Activated CD8-positive, alpha-beta T cell treated with anti-CD3 and anti-CD28 coated beads for 36 hours (primary cell): ENCODE results near the gene RPN2. TPM values are rescaled to one million over a fixed set of nuclear protein-coding genes. Genes with fewer than 3 reads are reported as not detected.

Experiments
- ATAC-seq: fragments of 200-7000 bp; cut with Tn5 transposase; one replicate; pipeline ENCODE4 v1.10.0; 2021; ENCODE audit warnings: mild to moderate bottlenecking, moderate library complexity
- CTCF ChIA-PET: fragments of 350-600 bp; sonication (Branson Sonifier 250); formaldehyde crosslinking; loops from one replicate; lab custom pipeline; 2021; ENCODE audit warnings: antibody characterized with exemption; lab: Charles Lee
- POLR2A ChIA-PET: fragments of 350-600 bp; sonication (Branson Sonifier 250); formaldehyde crosslinking; loops from one replicate; lab custom pipeline; 2021; ENCODE audit warnings: antibody characterized with exemption; lab: Charles Lee
- DNase-seq: peaks from one replicate; pipeline ENCODE4 v3.0.0-alpha.2; 2020
- H3K27ac Mint-ChIP-seq: one replicate; pipeline ENCODE4 v1.8.0; 2021; ENCODE audit warnings: mild to moderate bottlenecking, mixed read lengths
- H3K27me3 Mint-ChIP-seq: one replicate; pipeline ENCODE4 v1.8.0; 2021; ENCODE audit warnings: mixed read lengths
- H3K36me3 Mint-ChIP-seq: one replicate; pipeline ENCODE4 v1.8.0; 2021; ENCODE audit warnings: low read depth, mixed read lengths
- H3K4me1 Mint-ChIP-seq: one replicate; pipeline ENCODE4 v1.8.0; 2021; ENCODE audit warnings: low read depth, mixed read lengths
- H3K4me3 Mint-ChIP-seq: one replicate; pipeline ENCODE4 v1.8.0; 2021; ENCODE audit warnings: mild to moderate bottlenecking, moderate library complexity, mixed read lengths
- H3K9me3 Mint-ChIP-seq: one replicate; pipeline ENCODE4 v1.8.0; 2021; ENCODE audit warnings: mixed read lengths
- intact Hi-C: fragments of 100-400 bp; cut with micrococcal nuclease; formaldehyde crosslinking; loops from one replicate; pipeline ENCODE4 v1.10.0; 2022
- total RNA-seq, 2 experiments: library from RNA; stranded (reverse); gene quantifications; one replicate each; pipeline ENCODE4 v1.2.3, GENCODE V29; 2021
- TF ChIP-seq, protein P1 (sequence below): fragments of 200-600 bp; IDR thresholded peaks from one replicate; pipeline ENCODE4 v1.8.0; 2022; ENCODE audit warnings: antibody characterized with exemption, mild to moderate bottlenecking

RPN2 gene
- total RNA-seq, 2 experiments from 2014 or later: 103 to 107 TPM

- no peak overlapping the region for H3K4me3 Mint-ChIP-seq
- POLR2A ChIA-PET: interaction anchor here (1.2 kb wide), 1 partner anchor 10 kb away, joined by 3 read pairs; no protein-coding TSS in a partner anchor
- peaks cover 3% of the 10 kb centered on the region for H3K27me3 Mint-ChIP-seq
- H3K27ac Mint-ChIP-seq: no peak overlapping the region
- CTCF ChIA-PET: interaction anchor here (1.8 kb wide), 1 partner anchor 10 kb away, joined by 6 read pairs; no protein-coding TSS in a partner anchor
- H3K4me1 Mint-ChIP-seq: peaks cover 5% of the 10 kb centered on the region
- TF ChIP-seq, protein P1, sequence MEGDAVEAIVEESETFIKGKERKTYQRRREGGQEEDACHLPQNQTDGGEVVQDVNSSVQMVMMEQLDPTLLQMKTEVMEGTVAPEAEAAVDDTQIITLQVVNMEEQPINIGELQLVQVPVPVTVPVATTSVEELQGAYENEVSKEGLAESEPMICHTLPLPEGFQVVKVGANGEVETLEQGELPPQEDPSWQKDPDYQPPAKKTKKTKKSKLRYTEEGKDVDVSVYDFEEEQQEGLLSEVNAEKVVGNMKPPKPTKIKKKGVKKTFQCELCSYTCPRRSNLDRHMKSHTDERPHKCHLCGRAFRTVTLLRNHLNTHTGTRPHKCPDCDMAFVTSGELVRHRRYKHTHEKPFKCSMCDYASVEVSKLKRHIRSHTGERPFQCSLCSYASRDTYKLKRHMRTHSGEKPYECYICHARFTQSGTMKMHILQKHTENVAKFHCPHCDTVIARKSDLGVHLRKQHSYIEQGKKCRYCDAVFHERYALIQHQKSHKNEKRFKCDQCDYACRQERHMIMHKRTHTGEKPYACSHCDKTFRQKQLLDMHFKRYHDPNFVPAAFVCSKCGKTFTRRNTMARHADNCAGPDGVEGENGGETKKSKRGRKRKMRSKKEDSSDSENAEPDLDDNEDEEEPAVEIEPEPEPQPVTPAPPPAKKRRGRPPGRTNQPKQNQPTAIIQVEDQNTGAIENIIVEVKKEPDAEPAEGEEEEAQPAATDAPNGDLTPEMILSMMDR: no peak
- ATAC-seq: no peak
- DNase-seq: no peak
- H3K9me3 Mint-ChIP-seq: no peaks in the 10 kb centered on the region
- intact Hi-C loops: no loop called here
- no peaks in the 10 kb centered on the region for H3K36me3 Mint-ChIP-seq
Observed at GRCh38 chr20:37280403-37280802, 101.3 kb downstream of the RPN2 start.

- H3K27me3 Mint-ChIP-seq: peaks cover 3% of the 10 kb centered on the region
- H3K4me1 Mint-ChIP-seq: no peaks in the 10 kb centered on the region
- no peak overlapping the region for H3K4me3 Mint-ChIP-seq
- H3K27ac Mint-ChIP-seq: no peak overlapping the region
- no peaks in the 10 kb centered on the region for H3K9me3 Mint-ChIP-seq
- no peak for ATAC-seq
- CTCF ChIA-PET: no interaction called here
- H3K36me3 Mint-ChIP-seq: no peaks in the 10 kb centered on the region
- TF ChIP-seq, protein P1: no peak
- POLR2A ChIA-PET: interaction anchor here (0.6 kb wide), 1 partner anchor 62 kb away, joined by 3 read pairs; no protein-coding TSS in a partner anchor
- DNase-seq: no peak
- intact Hi-C loops: no loop called here
Observed at GRCh38 chr20:37282556-37282955, 103.4 kb downstream of the RPN2 start.

DNA sequence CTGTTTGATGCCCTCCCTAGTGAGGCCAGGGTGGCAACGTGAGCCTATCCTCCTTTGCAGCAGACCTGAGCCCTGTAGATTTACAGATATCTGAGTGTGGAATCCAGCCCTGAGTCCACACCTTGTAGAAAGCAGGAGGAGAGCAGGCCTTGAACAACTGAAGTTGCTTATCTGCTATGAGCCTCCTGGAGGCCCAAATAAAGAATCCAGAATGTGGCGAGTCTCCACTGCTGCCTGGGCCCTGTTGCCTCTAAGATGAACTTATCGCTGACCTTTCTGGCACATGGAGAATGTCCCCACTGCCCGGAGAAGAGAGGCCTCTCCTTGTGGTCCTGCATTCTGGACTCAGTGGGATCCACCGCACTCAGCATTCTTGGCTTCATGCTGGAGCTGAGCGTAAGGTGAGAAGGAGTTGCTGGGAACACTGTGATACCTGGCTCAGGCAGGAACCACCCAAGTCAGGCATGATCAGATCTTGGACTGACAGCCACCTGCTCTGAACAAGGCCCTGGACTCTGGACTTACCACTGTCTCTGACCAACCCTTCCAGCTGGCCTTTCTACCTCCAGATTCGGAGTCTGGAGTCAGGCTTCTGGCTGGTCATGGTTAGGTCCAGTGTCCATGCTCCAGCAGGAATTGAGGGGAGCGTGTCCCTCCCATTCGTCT lies 104.5 kb downstream of the RPN2 start:
- Mint-ChIP-seq H3K27me3 (peaks cover 3% of the 10 kb centered on the region), H3K4me1 (peaks cover 3% of the 10 kb centered on the region), H3K27ac (no peak overlapping the region), H3K4me3 (no peak overlapping the region), H3K9me3 (no peaks in the 10 kb centered on the region), H3K36me3 (no peaks in the 10 kb centered on the region)
- ATAC-seq (no peak), DNase-seq (no peak)
- ChIA-PET POLR2A (no interaction called here), CTCF (interaction anchor here (0.7 to 1.2 kb wide), 2 partner anchors 88 to 108 kb away, joined by 3 read pairs; no protein-coding TSS in a partner anchor)
- intact Hi-C loops: no loop called here
- TF ChIP-seq, protein P1: no peak

DNA sequence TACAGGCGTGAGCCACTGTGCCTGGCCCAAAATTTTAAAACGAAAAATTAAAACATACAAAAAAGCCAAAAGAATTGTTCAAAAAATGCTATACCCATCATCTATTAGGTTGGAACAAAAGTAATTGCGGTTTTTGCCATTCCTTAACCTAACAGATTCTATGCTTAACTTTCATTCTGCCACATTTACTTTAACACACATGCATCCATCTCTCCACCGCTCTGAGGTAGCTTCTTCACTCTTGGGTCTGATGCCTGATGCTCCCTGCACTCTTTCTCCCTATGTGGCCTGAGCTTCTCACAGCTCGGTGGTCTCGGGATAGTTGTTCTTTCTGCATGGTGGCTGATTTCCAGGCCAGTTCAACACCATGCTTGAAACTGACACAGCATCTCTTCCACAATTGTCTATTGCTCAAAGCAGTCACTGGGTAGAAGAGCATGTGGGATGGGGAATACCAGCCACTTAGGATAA lies 105.6 kb downstream of the RPN2 start:
- Mint-ChIP-seq H3K36me3 (no peaks in the 10 kb centered on the region), H3K4me3 (no peak overlapping the region), H3K27me3 (peaks cover 3% of the 10 kb centered on the region), H3K9me3 (no peaks in the 10 kb centered on the region), H3K27ac (no peak overlapping the region), H3K4me1 (peaks cover 4% of the 10 kb centered on the region)
- ATAC-seq: no peak
- DNase-seq: no peak
- ChIA-PET POLR2A (no interaction called here), CTCF (interaction anchor here (1.2 kb wide), 1 partner anchor 89 kb away, joined by 3 read pairs; no protein-coding TSS in a partner anchor)
- intact Hi-C loops: no loop called here
- TF ChIP-seq, protein P1: no peak
